GM20431 (cell line): ENCODE results near the gene MOB1A.
"Not testable (repeated sequence)": the region's sequence is repeated elsewhere in the genome, so short reads cannot be mapped to it uniquely, and the experiment has no call there.

Experiments
- in situ Hi-C: fragments of 300-500 bp; cut with MseI, MboI; formaldehyde crosslinking; loops from one replicate; pipeline ENCODE4 v1.15.0; 2020; ENCODE audit warnings: low sequenced_read_pairs; ENCODE audit not compliant: unreplicated experiment

The MOB1A gene

GRCh38 chr2:74199275-74199701 lies 20.6 kb upstream of the MOB1A start:
- in situ Hi-C loops = no loop called here

DNA sequence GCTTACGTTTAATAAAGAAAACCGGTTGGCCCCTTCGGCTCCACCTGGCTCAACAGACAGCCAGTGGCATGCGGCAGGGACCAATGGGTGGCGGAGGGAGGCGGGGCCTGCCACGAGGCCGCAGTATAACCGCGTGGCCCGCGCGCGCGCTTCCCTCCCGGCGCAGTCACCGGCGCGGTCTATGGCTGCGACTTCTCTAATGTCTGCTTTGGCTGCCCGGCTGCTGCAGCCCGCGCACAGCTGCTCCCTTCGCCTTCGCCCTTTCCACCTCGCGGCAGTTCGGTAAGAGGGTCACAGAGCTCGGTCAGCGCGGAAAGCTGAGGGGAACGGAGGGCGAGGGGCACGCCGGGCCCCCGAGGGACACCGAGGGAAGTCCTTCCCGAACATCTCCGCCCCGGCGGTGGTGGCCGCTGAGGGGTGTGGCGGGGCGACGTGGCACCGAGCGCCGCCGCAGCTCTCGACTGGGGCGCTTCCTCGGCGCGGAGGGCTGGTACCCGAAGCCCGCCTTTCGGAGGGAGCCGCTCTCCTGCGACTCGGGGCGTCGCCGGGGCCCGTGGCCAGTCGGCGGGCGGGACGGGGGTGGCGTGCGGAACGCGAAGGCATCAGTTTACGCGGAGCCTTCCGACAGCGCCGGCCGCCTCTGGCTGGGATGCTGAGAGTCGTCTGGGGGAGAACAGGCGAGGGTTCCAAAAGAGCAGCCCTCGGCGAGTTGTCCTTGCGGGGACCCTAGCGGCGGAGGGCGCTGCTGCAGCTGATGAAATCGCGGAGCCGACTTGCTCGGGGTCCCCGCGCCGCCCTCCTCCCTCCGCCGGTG lies 20.0 kb upstream of the MOB1A start, which contains the start of gene MTHFD2:
Gene MTHFD2 (plus strand): TSS at position 155 of the 814 bp plus-strand sequence. CDS start 27 bp downstream, at position 182.
- in situ Hi-C loops = no loop called here

- in situ Hi-C loops = no loop called here
These were observed 19.4 kb upstream of the MOB1A start for GRCh38 chr2:74198023-74198460.

DNA sequence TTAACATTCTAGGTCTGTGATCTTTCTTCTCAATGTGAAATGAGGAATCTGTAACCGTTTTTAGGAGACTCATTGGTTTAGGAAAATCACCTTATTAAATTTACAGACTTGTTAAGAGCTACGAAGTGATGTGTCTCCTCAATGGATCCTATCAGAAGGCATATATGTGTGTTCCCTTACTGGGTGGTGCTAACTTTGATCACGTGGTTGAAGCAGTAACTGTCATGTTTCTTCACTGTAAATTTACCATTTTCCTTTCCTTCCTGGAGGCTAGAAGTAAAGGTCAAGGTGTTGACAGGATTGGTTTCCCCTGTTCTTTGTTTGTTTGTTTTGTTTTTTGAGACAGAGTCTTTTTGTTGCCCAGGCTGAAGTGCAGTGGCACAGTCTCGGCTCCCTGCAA lies 18.4 kb upstream of the MOB1A start:
- in situ Hi-C loops = no loop called here

DNA sequence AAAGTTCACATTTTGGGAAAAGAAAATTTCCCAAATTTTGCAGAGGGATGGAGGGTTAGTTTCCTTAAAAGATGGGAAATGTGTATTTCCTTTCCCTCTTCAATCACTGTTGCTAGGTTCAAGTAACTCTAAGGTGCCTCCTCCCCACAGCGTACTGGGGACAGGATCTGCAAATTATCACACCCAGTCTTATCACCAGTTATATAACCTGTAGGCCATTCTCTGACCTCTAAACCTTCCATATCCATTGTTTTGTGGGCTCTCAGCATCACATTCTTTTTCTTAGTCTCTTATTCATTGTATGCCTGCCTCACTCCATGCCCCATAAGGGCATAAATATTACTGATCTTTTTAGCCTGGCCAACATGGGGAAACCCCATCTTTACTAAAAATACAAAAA lies 16.1 kb upstream of the MOB1A start:
- in situ Hi-C loops = no loop called here

DNA sequence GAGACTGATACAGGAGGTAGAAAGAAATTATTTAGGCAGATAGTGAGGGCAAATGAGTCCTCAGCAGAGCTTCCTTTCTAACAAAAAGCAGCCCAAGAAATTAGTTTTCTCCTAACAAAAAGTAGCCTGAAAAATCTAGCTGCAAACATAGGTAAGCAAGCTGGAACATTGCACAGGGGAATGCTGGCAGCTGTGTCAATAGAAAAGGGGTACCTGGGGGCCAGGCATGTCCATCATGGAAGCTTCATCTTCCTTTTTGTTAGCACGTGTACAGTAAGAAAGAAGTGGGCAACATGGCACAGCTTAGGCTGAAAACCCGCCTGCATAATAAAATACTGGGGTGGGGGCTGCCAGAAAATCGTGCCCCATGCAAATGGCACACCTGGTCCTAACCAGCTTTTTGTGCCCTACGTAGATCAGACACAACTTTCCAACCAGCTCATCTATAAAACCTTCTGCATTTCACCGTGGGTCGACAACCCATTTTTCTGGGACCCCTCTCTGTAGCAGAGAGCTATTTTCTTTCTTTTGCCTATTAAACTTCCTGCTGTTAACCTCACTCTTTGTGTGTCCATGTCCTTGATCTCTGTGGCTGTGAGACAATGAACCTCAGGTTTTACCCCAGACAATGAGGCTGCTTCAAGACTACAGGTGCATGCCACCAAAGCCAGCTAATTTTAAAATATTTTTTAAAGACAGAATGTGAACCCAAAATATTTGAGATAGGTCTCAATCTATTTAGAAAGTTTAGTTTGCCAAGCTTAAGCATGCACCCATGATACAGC lies 13.1 kb upstream of the MOB1A start:
- in situ Hi-C loops = no loop called here

DNA sequence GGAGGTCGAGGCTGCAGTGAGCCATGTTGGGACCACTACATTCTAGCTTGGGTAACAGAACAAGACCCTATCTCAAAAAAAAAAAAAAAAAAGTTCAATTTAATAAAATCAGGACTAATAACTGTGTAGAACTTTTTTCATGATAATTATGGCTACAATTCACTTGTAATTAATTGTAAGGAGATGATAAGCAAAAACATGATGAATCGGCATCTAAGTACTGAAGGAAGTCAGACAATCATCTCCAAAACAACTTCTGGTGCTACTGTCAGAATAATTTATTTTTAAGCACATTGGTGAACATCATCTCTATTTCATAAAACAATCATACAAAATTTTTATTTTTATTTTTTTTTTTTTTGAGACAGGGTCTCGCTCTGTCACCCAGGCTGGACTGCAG lies 10.0 kb upstream of the MOB1A start:
- in situ Hi-C loops = no loop called here

DNA sequence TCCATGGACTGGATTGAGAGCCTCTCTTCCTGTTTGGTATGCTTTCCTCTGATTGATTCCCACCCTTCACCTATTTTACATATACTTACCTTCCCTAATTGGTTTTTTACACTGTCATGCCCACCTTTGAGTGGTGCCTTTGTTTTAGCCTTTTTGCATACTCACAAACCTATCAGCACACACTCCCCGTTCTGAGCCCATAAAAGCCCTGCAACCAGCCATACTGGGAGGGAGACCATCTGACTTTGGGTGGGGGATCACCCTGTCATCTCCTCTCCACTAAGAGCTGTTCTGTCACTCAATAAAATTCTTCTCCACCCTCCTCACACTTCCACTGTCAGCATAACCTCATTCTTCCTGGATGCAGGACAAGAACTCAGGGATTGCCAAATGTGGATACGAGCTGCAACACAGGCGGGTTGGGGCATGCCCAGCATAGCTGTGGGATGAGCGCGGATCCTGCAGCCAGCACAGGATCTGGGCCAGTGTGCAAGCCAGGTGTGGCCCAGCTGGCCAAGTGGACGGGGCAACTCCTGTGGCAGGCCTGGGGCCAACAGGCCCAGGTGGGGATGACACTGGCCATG lies 9.4 kb upstream of the MOB1A start:
- in situ Hi-C loops = no loop called here

- in situ Hi-C loops = not testable (repeated sequence)
These were observed 8.0 kb upstream of the MOB1A start for GRCh38 chr2:74186706-74187105.

GRCh38 chr2:74186038-74186437 lies 7.4 kb upstream of the MOB1A start:
- in situ Hi-C loops = no loop called here

- in situ Hi-C loops = no loop called here
These were observed 5.2 kb upstream of the MOB1A start for GRCh38 chr2:74183878-74184277.

- in situ Hi-C loops = no loop called here
These were observed 3.1 kb upstream of the MOB1A start for GRCh38 chr2:74181739-74182138.

GRCh38 chr2:74179063-74179865 lies 585 bp upstream of the MOB1A start:
- in situ Hi-C loops = no loop called here

DNA sequence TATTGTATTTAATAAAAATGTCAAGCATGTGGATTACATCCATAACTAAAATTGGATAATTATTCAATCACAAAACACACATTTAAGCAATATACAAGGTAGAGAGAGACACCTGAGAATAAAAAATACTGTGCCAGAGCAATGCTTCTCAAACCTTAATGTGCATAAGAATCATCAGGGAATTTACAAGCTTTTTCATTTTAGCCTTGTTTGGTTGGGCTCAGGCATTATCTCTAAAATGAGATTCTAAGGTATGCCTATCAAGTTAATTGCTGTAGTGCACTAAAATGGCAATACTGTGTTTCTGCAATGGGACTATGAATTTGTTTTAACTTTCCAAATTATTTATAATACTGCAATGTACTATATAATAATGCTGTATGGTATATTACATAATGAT lies 983 bp downstream of the MOB1A start:
- in situ Hi-C loops = no loop called here

DNA sequence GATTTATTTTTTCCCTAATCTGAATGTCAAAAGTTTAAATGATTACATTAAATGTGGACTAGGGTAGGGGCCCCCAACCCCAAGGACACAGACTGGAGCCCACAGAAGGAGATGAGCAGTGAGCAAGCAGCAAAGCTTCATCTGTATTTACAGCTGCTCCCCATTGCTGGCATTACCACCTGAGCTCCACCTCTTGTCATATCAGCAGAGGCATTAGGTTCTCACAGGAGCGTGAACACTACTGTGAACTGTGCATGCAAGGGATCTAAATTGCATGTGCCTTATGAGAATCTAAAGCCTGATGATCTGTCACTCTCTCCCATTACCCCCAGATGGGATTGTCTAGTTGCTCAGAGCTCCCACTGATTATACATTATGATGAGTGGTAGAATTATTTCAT lies 3.8 kb downstream of the MOB1A start:
- in situ Hi-C loops = no loop called here

- in situ Hi-C loops = no loop called here
These were observed 9.9 kb downstream of the MOB1A start for GRCh38 chr2:74168739-74169138.

DNA sequence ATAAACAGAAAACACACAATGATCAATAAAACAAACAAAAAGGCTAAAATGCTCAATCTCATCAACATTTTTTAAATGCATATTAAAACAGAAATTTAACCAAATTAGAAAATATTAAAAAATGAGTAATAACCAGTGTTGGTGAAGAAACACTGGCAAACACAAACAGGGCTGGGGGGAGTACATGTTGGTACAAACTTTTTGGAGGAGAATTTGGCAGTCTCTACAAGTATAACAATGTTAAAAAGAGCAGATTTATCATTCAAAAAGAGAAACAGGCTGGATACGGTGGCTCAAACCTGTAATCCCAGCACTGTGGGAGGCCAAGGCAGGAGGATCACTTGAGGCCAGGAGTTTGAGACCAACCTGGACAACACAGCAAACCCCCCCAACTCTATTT lies 13.9 kb downstream of the MOB1A start:
- in situ Hi-C loops = no loop called here

- in situ Hi-C loops = no loop called here
These were observed 15.7 kb downstream of the MOB1A start for GRCh38 chr2:74162951-74163350.

- in situ Hi-C loops = no loop called here
These were observed 22.8 kb downstream of the MOB1A start for GRCh38 chr2:74155830-74156229.

DNA sequence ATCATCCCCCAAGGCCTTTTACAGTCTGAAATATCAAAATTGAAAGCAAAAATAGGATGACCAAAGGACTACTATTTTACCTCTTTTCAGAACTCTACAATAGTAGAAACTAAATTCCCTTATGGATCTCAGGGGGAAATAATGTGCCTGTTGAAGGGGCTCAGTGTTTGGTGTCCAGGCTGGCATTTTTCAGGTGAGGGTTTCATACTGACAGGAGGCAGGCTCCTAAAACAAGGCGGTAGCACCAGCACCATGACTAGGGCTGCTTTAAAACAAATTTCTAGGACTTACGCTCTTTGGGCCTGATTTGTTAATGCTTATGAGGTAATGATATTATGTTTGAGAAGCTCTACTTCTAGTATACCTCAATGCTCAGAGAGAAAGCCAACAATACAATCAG lies 25.7 kb downstream of the MOB1A start:
- in situ Hi-C loops = no loop called here
